Anterior cingulate cortex (tissue), 58 donors: ENCODE data around the gene SPNS3.

Source experiments
- DNase-seq, 58 donors: peaks; one replicate each; lab custom pipeline; 2025; lab: John Stamatoyannopoulos, UW

SPNS3 gene

GRCh38 chr17:4485676-4486646, 52.2 kb downstream of the SPNS3 start:
- no peak for DNase-seq

GRCh38 chr17:4487296-4487695, 53.6 kb downstream of the SPNS3 start:
- DNase-seq: no peak

- peak in 2 of 58 donors; percentile 5 to 10 for DNase-seq
Observed at GRCh38 chr17:4487820-4488716, 54.3 kb downstream of the SPNS3 start.

GRCh38 chr17:4488989-4489595, 55.4 kb downstream of the SPNS3 start:
- no peak for DNase-seq

GRCh38 chr17:4490109-4490591, 56.4 kb downstream of the SPNS3 start:
- no peak for DNase-seq

GRCh38 chr17:4490637-4491061, 56.9 kb downstream of the SPNS3 start:
- DNase-seq: no peak

- peak in 24 of 58 donors; percentile 11 to 67 (median 36) for DNase-seq
Observed at GRCh38 chr17:4492721-4493561, 59.2 kb downstream of the SPNS3 start.

- peak in 33 of 58 donors; percentile 8 to 66 (median 33) for DNase-seq
Observed at GRCh38 chr17:4497101-4497824, 63.5 kb downstream of the SPNS3 start.

GRCh38 chr17:4498461-4499397, 65.0 kb downstream of the SPNS3 start, which contains the start of gene SPNS2:
Gene SPNS2, plus strand, starts transcription at chr17:4498881. Its CDS starts 167 bp downstream, at chr17:4499048.
- peak in 55 of 58 donors; percentile 29 to 87 (median 71) for DNase-seq

- DNase-seq: peak in 51 of 58 donors; percentile 16 to 77 (median 52)
Observed at GRCh38 chr17:4499431-4500190, 65.9 kb downstream of the SPNS3 start.

GRCh38 chr17:4500191-4500571, 66.4 kb downstream of the SPNS3 start:
- DNase-seq: peak in 1 of 58 donors; percentile 53

GRCh38 chr17:4501295-4501949, 67.7 kb downstream of the SPNS3 start:
- DNase-seq: no peak

- DNase-seq: no peak
Observed at GRCh38 chr17:4502466-4503154, 68.9 kb downstream of the SPNS3 start.

GRCh38 chr17:4503283-4504025, 69.7 kb downstream of the SPNS3 start:
- peak in 7 of 58 donors; percentile 17 to 33 (median 27) for DNase-seq

GRCh38 chr17:4504188-4504587, 70.4 kb downstream of the SPNS3 start:
- no peak for DNase-seq
